ENCODE results near the gene FMNL2.

The FMNL2 gene

GRCh38 chr2:152635635-152636298 is 300.8 kb downstream of the FMNL2 start:
- peak; percentile 32 for DNase-seq (ENCODE audit: low read depth, low spot score)
- H3K4me3 ChIP-seq (ENCODE audit: low read length): no peak overlapping the region

DNA sequence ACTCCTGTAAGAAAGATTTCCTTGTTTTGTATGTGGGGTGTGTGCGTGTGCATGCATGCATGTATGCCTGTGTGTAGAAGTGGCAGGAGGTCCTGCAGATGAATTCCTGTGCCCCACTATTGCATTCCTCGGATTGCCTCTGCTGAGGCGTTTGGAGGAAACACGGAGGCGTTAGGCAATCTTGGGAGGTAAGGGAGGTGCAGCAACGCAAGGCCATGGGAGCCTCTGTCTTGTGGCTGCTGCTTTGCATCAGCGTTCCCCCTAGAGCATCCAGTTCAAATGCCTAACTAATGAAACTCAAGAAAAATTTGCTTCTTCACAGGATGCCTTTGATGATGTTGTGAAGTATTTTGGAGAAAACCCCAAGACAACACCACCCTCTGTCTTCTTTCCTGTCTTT is 302.3 kb downstream of the FMNL2 start:
- no peak for DNase-seq (ENCODE audit: low read depth, low spot score)
- H3K4me3 ChIP-seq (ENCODE audit: low read length): no peak overlapping the region

DNA sequence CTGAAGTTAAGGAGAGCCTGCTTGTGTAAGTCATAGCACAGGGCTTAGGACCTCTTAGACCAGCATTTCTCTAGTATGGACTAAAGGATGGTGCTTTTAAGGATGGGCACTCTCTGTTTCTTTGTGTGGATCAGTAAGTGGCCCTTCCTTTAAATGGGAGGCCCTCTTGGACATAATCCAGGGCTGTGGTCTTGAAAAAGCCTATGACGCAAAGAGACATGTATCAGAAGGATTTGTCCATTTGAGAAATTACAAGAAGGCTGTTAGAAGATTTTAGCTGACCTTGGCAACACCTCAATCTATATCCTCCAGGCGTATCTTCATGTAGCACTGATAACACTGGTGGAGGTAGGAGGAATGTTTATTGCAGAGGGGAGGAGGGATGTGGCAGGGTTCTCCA is 303.1 kb downstream of the FMNL2 start:
- H3K4me3 ChIP-seq (ENCODE audit: low read length): no peak overlapping the region
- DNase-seq (ENCODE audit: low read depth, low spot score): no peak

GRCh38 chr2:152638590-152638989 is 303.6 kb downstream of the FMNL2 start:
- H3K4me3 ChIP-seq (ENCODE audit: low read length): no peak overlapping the region
- no peak for DNase-seq (ENCODE audit: low read depth, low spot score)

DNA sequence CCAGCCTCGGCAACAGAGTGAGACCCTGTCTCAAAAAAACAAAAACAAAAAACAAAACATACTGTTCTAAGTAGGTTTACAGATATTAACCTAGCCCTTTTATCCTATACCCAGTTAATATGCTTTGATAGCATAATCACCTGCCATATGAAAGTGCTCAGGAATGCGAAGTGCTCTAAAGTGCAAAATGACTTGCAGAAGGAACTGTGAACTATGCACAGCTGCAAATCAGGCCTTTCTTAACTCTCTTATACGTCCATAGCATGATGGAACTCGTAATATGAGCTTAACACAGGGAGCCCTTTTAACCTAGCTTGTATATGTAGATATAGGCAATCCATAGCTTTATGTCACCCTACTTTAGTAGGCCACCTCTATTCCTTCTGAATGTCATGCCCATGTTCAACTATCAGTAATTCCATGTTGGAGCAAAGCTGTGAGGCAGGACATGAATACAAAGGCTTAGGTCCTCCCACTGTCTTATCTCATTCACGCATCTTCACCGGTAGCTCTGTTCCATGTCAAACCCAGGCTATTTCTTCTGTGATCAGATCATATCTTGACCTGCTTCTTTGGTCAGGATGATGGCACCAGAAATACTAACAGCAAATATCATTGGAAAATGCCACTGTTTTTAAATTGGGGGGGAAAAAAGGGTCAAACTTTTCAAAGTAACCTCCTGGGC is 309.4 kb downstream of the FMNL2 start:
- no peak overlapping the region for H3K4me3 ChIP-seq (ENCODE audit: low read length)
- DNase-seq (ENCODE audit: low read depth, low spot score): no peak

DNA sequence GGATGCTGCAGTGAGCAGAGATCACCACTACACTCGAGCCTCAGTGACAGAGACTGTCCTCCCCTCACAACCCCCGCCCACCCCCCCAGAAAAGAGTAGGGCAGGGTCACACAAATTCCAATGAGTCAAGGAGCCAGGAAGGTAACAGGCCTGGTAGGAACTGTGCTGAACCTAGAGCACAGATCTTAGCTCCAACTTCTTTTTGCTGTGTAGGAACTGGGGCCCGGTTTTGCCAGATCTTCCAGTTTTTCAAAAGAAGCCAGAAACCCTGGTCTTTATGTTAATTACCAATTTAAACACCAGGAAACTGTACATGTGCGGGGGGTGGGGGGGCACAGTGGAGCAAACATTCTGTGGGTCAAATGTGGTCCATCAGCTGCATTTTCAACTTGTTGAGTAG is 311.3 kb downstream of the FMNL2 start:
- DNase-seq (ENCODE audit: low read depth, low spot score): no peak
- H3K4me3 ChIP-seq (ENCODE audit: low read length): no peak overlapping the region

DNA sequence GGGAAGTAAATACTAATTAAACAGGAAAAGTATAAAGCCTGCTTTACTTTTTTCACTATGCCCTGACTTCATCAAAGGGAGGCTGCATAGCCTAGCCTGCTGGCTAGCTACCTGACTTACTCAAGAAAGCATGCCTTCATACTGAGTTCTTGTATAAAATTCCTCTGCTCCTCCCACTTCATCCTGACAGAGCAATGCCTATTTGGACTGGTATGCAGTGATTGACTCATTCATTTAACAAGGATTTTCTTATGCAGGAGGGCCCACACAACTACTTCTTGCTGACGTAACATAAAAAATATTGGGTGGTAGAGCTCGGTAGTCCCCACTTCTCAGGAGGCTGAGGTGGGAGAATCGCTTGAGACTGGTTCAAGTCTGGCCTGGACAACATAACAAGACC is 311.8 kb downstream of the FMNL2 start:
- DNase-seq (ENCODE audit: low read depth, low spot score): no peak
- H3K4me3 ChIP-seq (ENCODE audit: low read length): no peak overlapping the region

DNA sequence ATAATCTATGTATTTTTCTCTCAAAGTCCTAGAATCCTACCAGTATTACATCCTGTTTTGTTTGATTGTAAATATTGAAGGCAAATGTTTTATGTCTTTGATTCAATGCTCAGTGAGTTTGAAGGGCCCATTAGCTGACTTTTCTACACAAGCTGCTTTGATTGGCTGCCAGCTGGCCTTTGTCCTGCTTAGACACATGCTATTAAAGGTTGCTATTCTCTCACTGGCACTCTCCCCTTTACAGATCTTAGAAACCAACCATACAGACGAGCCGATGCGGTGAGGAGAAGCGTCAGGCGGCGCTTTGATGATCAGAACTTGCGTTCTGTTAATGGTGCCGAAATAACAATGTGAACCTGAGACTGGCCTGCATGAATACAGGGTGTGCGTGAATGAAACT is 312.6 kb downstream of the FMNL2 start:
- no peak for DNase-seq (ENCODE audit: low read depth, low spot score)
- H3K4me3 ChIP-seq (ENCODE audit: low read length): no peak overlapping the region

DNA sequence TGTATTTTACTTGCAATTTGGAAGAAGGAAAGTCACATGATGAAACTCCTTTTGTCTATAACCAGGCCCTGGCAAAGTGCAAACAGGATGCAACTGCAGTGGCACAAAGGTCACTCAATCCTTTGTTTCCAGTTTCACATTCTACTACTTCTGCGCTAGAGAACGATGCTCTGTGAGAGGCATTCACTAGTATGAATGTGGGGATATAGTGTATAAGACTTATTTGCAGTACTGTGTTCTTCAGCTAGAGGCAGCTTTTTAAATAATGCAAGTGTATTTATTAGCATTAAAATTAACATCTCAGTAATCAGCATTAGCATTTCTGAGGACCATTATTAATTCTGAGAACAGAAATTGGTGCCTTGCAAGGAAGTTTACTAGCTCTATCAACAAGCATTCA is 313.4 kb downstream of the FMNL2 start:
- no peak for DNase-seq (ENCODE audit: low read depth, low spot score)
- no peak overlapping the region for H3K4me3 ChIP-seq (ENCODE audit: low read length)

- no peak for DNase-seq (ENCODE audit: low read depth, low spot score)
- no peak overlapping the region for H3K4me3 ChIP-seq (ENCODE audit: low read length)
Measured at GRCh38 chr2:152649997-152650396, 315.0 kb downstream of the FMNL2 start.

DNA sequence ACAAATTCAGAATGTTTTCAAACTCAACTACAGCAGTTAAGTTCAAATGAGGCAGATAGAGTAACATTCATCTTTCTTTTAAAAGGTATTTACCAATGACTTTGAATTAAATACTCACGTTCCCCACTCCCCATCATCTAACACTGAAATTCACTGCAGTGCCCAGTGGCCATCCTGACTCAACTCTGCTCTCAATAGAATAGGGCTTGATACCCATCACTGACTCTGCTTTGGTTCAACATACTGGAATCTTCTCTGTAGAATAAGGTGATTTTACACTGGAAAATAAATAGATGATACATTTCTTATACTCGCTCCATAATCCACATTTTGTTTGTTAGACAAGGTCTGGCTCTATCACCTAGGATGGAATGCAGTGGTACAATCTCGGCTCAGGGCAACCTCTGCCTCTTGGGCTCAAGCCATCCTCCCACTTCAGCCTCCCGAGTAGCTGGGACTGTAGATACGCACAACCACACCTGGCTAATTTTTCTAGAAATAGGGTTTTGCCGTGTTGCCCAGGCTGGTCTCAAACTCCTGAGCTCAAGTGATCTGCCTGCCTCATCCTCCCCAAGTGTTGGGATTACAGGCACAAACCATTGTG is 315.9 kb downstream of the FMNL2 start:
- H3K4me3 ChIP-seq (ENCODE audit: low read length): no peak overlapping the region
- no peak for DNase-seq (ENCODE audit: low read depth, low spot score)

GRCh38 chr2:152651834-152652233 is 316.9 kb downstream of the FMNL2 start:
- DNase-seq (ENCODE audit: low read depth, low spot score): no peak
- no peak overlapping the region for H3K4me3 ChIP-seq (ENCODE audit: low read length)

DNA sequence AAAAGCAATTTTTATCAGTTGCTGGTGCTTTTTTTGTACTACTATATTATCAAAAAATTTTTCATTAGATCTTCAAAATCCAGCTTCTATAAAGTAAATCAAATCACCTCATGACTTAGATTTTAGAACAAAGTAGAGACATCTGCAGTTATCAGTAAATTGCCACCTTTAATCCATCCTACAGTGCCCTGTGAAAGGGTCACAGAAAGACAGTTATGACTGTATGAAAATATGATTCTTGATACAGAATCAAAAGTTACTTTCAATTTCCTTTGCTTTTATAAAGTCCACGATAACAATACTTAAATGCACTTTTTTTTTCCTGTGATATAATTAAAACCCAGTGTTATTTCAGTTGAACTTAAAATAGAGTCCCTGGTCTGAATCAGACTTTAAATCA is 320.9 kb downstream of the FMNL2 start:
- DNase-seq (ENCODE audit: low read depth, low spot score): no peak
- H3K4me3 ChIP-seq (ENCODE audit: low read length): no peak overlapping the region

DNA sequence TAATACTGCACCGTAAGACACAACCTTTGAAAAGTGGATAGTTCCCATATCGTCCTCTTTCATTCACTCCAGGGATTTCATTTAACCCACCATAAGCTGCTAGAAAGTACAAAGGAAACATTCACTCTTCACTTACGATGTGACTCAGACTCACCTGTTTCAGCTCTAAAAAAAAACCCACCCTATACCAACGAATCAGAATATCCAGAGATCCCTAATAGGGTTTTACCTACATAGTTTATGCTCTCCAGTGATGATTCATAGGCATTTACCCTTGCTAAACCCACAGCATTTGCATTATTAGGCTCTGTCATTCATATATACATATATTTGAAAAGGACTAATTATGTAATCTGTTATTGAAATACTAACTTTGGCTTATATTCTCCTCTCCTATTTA is 322.1 kb downstream of the FMNL2 start:
- DNase-seq (ENCODE audit: low read depth, low spot score): no peak
- no peak overlapping the region for H3K4me3 ChIP-seq (ENCODE audit: low read length)

DNA sequence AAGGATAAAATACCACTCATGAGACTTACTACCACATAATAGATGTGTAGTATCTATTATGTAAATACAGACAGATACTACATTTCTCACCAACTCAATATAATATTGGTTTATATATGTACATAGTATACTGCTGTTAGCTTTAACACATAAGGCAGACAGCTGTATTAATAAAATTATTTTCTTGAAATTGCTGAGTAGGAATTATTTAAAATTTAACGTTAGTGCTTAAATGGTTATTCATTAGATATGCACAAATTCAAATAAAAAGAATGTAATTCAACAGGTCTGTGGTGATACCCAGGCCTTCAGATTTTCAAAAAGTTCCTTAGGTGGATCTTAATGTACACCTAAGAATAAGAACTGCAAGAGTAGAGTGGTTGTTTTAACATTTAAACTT is 323.2 kb downstream of the FMNL2 start:
- H3K4me3 ChIP-seq (ENCODE audit: low read length): no peak overlapping the region

GRCh38 chr2:152661076-152661475 is 326.1 kb downstream of the FMNL2 start:
- DNase-seq (ENCODE audit: low read depth, low spot score): no peak
- H3K4me3 ChIP-seq (ENCODE audit: low read length): no peak overlapping the region

More for the DNA sequence above, 323.2 kb downstream of the FMNL2 start:
- no peak for DNase-seq (ENCODE audit: low read depth, low spot score)

GRCh38 chr2:152664725-152665124 is 329.8 kb downstream of the FMNL2 start:
- H3K4me3 ChIP-seq (ENCODE audit: low read length): no peak overlapping the region
- no peak for DNase-seq (ENCODE audit: low read depth, low spot score)

DNA sequence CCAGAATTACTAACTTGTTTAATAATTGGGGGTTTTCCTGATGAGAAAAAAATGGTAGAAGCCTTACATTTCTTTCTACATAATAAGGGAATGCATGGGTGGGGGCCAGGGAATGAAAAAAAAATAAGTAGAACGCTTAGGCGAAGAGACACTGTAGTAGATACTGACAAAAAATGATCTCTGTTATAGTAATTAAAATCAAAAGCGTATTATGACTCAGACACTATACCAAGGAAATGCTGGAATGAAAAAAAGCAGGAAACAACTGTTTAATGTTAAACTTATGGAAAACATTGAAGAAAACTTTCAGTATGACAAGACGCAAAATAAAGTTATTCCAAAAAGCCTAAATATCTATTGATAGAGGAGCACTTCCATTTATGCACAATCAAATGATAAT is 339.4 kb downstream of the FMNL2 start:
- no peak for DNase-seq (ENCODE audit: low read depth, low spot score)
- no peak overlapping the region for H3K4me3 ChIP-seq (ENCODE audit: low read length)

DNA sequence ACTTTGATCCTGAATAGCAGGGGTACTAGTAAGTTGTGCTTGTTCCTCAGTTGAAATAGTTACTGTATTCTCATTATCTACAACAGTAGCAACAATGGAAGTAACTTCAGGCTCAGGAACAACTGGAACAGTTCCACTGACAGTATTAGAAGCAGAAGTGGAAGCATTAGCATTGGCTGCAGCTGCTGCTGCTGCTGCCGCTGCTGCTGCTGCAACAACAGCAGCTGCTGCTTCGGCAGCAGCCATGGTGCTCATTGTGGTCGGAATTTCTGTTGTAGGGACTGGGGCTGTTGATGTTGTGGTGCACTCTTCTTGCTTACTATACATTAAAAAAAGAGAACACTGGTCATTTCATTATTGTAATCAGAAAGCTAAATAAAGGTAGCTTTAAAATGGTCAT is 341.5 kb downstream of the FMNL2 start:
- no peak for DNase-seq (ENCODE audit: low read depth, low spot score)
- no peak overlapping the region for H3K4me3 ChIP-seq (ENCODE audit: low read length)

- DNase-seq (ENCODE audit: low read depth, low spot score): no peak
- no peak overlapping the region for H3K4me3 ChIP-seq (ENCODE audit: low read length)
Measured at GRCh38 chr2:152678808-152679207, 343.8 kb downstream of the FMNL2 start.

DNA sequence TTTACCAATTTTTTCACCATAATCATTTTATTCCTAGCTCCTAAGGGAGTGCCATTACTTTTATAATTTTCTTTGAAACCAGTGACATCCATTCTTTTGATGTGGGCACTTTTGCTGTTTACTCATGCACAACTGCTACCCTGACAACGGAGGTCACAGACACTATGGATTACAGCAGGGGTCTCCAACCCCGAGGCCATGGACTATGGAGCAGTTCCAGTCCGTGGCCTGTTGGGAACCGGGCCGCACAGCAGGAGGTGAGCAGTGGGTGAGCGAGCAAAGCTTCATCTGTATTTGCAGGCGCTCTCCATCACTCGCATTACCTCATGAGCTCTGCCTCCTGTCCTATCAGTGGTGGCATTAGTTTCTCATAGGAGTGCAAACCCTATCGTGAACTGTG is 347.7 kb downstream of the FMNL2 start:
- H3K4me3 ChIP-seq (ENCODE audit: low read length): no peak overlapping the region
- no peak for DNase-seq (ENCODE audit: low read depth, low spot score)

Measured in Jurkat, Clone E6-1 (cell line).